Breast epithelium (tissue), 4 donors: Measurements from ENCODE around the gene FSD1. TPM values are rescaled to one million over a fixed set of nuclear protein-coding genes. Genes with fewer than 3 reads are reported as not detected.

Experiments used
- DNase-seq, 2 donors: peaks; one replicate each; pipeline ENCODE4 v3.0.0-alpha.2; 2019; ENCODE audit warnings: low spot score in 2 of 2
- H3K27ac ChIP-seq, 2 donors: fragments of 200-600 bp; sonication (generic) in 1 of 2; one replicate each; pipeline ENCODE4 v1.5.1; 2016 to 2019; ENCODE audit warnings: mild to moderate bottlenecking in 1 of 2
- H3K27me3 ChIP-seq, 2 donors: fragments of 200-600 bp; sonication (generic) in 1 of 2; one replicate each; pipeline versions ENCODE4 v1.5.1 to v1.6.0; 2017 to 2019; ENCODE audit warnings: control low read depth in 1 of 2, mild to moderate bottlenecking in 1 of 2
- H3K36me3 ChIP-seq: fragments of 200-600 bp; one replicate; pipeline ENCODE4 v1.5.1; 2019
- H3K4me1 ChIP-seq, 2 donors: fragments of 200-600 bp; sonication (generic); one replicate each; pipeline ENCODE4 v1.5.1; 2016 to 2019; ENCODE audit warnings: control low read depth in 1 of 2
- H3K4me3 ChIP-seq, 3 donors: fragments of 200-600 bp; sonication (generic); 1 replicate in 2 of 3; 2 replicates in 1 of 3; pipeline ENCODE4 v1.5.1; 2016 to 2019; ENCODE audit warnings: mild to moderate bottlenecking in 3 of 3, moderate library complexity in 2 of 3
- H3K9me3 ChIP-seq, 2 donors: fragments of 200-600 bp; sonication (generic) in 1 of 2; one replicate each; pipeline ENCODE4 v1.5.1; 2016 to 2019; ENCODE audit warnings: control low read depth in 1 of 2
- POLR2A ChIP-seq: fragments of 450-650 bp; IDR thresholded peaks from one replicate; pipeline ENCODE4 v1.6.1; 2016; ENCODE audit warnings: antibody characterized with exemption, mild to moderate bottlenecking, moderate library complexity
- POLR2AphosphoS5 ChIP-seq, 3 donors: sonication (generic); formaldehyde crosslinking; IDR thresholded peaks; one replicate each; pipeline ENCODE4 v1.6.1; 2017; ENCODE audit warnings: antibody characterized with exemption in 3 of 3
- intact Hi-C: fragments of 100-400 bp; cut with DNase I; formaldehyde crosslinking; loops from one replicate; pipeline ENCODE4 v1.15.1; 2023; ENCODE audit warnings: low total_unique reads
- total RNA-seq, 3 donors: library from RNA; depleted of rRNA; stranded (reverse); fragments of >200 nt; gene quantifications; one replicate each; pipeline ENCODE4 v1.1.0, GENCODE V29; 2016
- TF ChIP-seq, protein P1 (sequence below), 3 donors: fragments of 450-650 bp; IDR thresholded peaks; one replicate each; pipeline ENCODE4 v1.5.1; 2016 to 2017; ENCODE audit warnings: antibody characterized with exemption in 3 of 3, mild to moderate bottlenecking in 3 of 3, moderate library complexity in 3 of 3

The FSD1 gene
- total RNA-seq, result under 1 TPM in 1 of 3 donors, not detected in 2; 0.88 TPM

DNA sequence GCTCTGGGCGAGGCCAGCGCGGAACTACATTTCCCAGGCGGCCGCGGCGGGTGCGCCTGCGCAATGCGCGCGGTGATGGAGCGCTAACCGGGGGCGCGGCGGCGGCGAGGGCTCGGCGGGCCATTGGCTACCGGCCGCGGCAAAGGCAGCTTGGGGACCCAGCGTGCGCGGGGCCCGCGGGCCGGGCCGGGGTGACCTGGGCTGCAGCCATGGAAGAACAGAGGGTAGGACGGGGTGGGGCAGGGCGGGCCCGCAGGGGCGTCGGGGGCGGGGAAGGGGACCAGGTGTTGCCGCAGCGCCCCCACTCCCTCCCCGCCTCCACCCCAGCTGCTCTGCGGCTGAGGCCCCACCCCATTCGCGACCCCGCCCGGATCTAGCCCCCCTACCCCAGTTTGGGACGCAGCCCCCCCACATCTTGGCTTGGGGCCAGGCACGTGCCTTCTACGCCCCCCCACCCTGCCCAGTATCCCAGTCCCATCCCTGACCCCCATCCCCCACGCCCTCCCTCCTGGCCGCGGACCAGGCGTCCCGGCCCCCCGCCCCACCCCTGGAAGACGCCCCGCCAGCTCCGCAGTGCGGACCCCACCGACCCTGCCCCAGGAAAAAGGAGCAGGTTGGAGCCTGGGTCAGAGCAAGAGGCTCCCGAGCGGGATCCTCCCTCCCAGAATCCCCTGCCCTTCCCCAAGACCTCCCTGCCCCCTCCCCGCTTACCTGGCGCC lies at the start of gene FSD1:
TSS of gene FSD1 (plus strand) at position 61 of the 719 bp plus-strand sequence. CDS start at position 210, 149 bp downstream.
- H3K27me3 ChIP-seq, result peaks cover 4 to 9% of the 10 kb centered on the region in 2 donors
- intact Hi-C loops, result loop anchor here (10.0 kb wide), 1 partner anchor 650 kb away; no protein-coding TSS in a partner anchor
- no peaks in the 10 kb centered on the region for H3K9me3 ChIP-seq
- no peak within 1 kb of the TSS for H3K27ac ChIP-seq
- H3K4me3 ChIP-seq, result peak within 1 kb of the TSS in 2 of 3 donors; percentile 46 to 61
- no peak for TF ChIP-seq POLR2AphosphoS5 (IDR thresholded peaks at IDR 0.05)
- TF ChIP-seq, protein P1, sequence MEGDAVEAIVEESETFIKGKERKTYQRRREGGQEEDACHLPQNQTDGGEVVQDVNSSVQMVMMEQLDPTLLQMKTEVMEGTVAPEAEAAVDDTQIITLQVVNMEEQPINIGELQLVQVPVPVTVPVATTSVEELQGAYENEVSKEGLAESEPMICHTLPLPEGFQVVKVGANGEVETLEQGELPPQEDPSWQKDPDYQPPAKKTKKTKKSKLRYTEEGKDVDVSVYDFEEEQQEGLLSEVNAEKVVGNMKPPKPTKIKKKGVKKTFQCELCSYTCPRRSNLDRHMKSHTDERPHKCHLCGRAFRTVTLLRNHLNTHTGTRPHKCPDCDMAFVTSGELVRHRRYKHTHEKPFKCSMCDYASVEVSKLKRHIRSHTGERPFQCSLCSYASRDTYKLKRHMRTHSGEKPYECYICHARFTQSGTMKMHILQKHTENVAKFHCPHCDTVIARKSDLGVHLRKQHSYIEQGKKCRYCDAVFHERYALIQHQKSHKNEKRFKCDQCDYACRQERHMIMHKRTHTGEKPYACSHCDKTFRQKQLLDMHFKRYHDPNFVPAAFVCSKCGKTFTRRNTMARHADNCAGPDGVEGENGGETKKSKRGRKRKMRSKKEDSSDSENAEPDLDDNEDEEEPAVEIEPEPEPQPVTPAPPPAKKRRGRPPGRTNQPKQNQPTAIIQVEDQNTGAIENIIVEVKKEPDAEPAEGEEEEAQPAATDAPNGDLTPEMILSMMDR (IDR thresholded peaks at IDR 0.05), result no peak
- TF ChIP-seq POLR2A, result no peak
- no peak for DNase-seq
- no peaks in the 10 kb centered on the region for H3K36me3 ChIP-seq
- H3K4me1 ChIP-seq, result no peaks in the 10 kb centered on the region

DNA sequence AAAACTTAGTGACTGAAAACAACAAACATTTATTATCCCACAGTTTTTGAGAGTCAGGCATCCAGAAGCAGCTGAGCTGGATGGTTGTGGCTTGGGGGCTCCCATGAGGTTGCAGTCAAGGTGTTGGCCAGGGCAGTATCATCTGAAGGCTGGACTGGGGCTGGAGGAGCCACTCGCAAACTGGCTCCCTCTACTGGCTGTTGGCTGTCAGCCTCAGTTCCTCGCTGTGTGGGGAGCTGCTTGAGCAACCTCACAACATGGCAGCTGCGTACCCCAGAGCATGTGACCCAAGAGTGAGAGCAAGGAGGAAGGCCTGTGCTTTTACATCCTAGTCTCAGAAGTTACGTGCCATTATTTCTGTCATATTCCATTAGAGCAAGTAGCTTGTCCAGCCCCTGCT lies 47.8 kb upstream of the FSD1 start:
- TF ChIP-seq POLR2AphosphoS5 (IDR thresholded peaks at IDR 0.05), result no peak
- no peak for TF ChIP-seq POLR2A
- TF ChIP-seq, protein P1 (IDR thresholded peaks at IDR 0.05), result no peak
- no peak for DNase-seq
- intact Hi-C loops, result loop anchor here (5.0 kb wide), 1 partner anchor 81 kb away; the partner anchor contains the start of gene STAP2
- Histone ChIP-seq H3K4me1 (no peaks in the 10 kb centered on the region), H3K9me3 (peaks cover 5 to 8% of the 10 kb centered on the region in 2 donors), H3K27me3 (no peaks in the 10 kb centered on the region), H3K4me3 (no peak overlapping the region), H3K36me3 (peaks cover 15% of the 10 kb centered on the region), H3K27ac (no peak overlapping the region)

DNA sequence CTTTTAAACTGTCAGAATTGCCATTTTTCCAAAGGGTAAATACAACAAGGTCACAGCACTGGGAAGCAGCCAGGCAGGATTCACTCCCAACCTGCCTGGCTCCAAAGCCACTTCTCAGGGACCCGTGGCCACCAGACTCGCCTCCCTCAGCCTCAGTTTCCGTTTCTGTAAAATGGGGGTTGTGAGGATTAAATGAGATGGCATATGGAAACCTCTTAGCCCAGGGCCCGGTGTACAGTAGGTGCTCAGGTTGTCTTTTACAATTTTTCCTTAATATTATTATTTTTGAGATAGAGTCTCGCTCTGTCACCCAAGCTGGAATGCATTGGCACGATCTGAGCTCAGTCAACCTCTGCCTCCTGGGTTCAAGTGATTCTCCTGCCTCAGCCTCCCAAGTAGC lies 47.4 kb upstream of the FSD1 start:
- intact Hi-C loops, result loop anchor here (5.0 kb wide), 1 partner anchor 80 kb away; the partner anchor contains the start of gene STAP2
- Histone ChIP-seq H3K36me3 (peaks cover 15% of the 10 kb centered on the region), H3K4me1 (no peaks in the 10 kb centered on the region), H3K27me3 (no peaks in the 10 kb centered on the region), H3K4me3 (no peak overlapping the region), H3K9me3 (peaks cover 5 to 8% of the 10 kb centered on the region in 2 donors), H3K27ac (no peak overlapping the region)
- no peak for DNase-seq
- TF ChIP-seq, protein P1 (IDR thresholded peaks at IDR 0.05), result no peak
- no peak for TF ChIP-seq POLR2AphosphoS5 (IDR thresholded peaks at IDR 0.05)
- no peak for TF ChIP-seq POLR2A

DNA sequence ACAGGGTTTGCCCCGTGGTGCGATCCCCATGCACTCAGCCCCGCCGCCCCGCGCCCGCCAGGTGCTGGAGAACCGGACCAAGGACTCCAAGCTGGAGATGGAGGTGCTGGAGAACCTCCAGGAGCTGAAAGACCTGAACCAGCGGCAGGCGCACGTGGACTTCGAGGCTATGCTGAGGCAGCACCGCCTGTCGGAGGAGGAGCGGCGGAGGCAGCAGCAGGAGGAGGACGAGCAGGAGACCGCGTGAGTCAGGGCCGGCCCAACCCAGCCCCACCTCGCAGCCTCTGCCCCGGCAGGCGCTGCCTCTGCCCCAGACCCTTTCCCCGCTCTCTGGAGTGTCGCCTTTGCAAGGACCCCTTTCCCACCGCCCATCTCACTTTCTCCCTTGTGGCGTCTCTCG lies 46.2 kb upstream of the FSD1 start:
- H3K27me3 ChIP-seq, result no peaks in the 10 kb centered on the region
- no peak overlapping the region for H3K27ac ChIP-seq
- H3K9me3 ChIP-seq, result peaks cover 5 to 8% of the 10 kb centered on the region in 2 donors
- TF ChIP-seq POLR2A (no peak), POLR2AphosphoS5 (IDR thresholded peaks at IDR 0.05) (no peak)
- TF ChIP-seq, protein P1 (IDR thresholded peaks at IDR 0.05), result no peak
- H3K4me3 ChIP-seq, result no peak overlapping the region
- H3K36me3 ChIP-seq, result peaks cover 15% of the 10 kb centered on the region
- DNase-seq, result no peak
- intact Hi-C loops, result loop anchor here (5.0 kb wide), 1 partner anchor 79 kb away; the partner anchor contains the start of gene STAP2
- H3K4me1 ChIP-seq, result no peaks in the 10 kb centered on the region

DNA sequence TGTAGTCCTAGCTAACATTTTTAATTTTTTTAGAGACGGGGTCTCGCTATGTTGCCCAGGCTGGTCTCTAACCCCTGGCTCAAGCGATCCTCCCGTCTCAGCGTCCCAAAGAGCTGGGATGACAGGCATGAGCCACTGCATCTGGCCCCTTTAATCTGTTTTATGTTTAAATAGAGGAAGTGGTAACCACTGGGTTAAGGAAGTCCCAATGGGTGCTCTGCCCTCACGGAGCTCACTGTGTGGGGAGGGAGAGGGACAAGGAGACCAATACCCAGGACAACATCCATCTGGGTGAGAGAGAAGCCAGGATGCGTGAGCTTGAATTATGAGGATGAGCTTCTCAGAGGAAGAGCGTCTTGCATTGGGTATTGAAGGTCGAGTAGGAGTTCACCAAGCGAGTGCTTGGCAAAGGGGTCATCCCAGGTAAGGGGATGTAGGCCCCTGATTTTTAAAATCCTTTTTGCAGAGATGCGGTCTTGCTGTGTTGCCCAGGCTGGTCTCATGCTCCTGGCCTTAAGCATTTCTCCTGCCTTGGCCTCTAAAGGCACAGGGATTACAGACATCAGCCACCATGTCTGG lies 43.7 kb upstream of the FSD1 start:
- H3K27me3 ChIP-seq, result no peaks in the 10 kb centered on the region
- no peaks in the 10 kb centered on the region for H3K4me1 ChIP-seq
- no peak for TF ChIP-seq POLR2AphosphoS5 (IDR thresholded peaks at IDR 0.05)
- no peak for TF ChIP-seq POLR2A
- TF ChIP-seq, protein P1 (IDR thresholded peaks at IDR 0.05), result no peak
- no peak overlapping the region for H3K4me3 ChIP-seq
- H3K9me3 ChIP-seq, result peaks cover 0 to 5% of the 10 kb centered on the region in 2 donors
- intact Hi-C loops, result loop anchor here (10.0 kb wide), 1 partner anchor 104 kb away; no protein-coding TSS in a partner anchor
- H3K36me3 ChIP-seq, result peaks cover 15% of the 10 kb centered on the region
- no peak overlapping the region for H3K27ac ChIP-seq
- DNase-seq, result no peak
